Neural cell (in vitro differentiated cells): ENCODE results near the gene ARHGAP27.
"Not testable (repeated sequence)": the region's sequence is repeated elsewhere in the genome, so short reads cannot be mapped to it uniquely, and the experiment has no call there.

Experiments
- CTCF ChIP-seq: fragments of 450-650 bp; IDR thresholded peaks from 2 replicates; pipeline ENCODE4 v1.5.1; 2014; ENCODE audit warnings: antibody characterized with exemption, mild to moderate bottlenecking, moderate library complexity; ENCODE audit not compliant: poor library complexity, severe bottlenecking
- EP300 ChIP-seq: fragments of 450-650 bp; conservative IDR thresholded peaks from 2 replicates; pipeline ENCODE4 v1.6.1; 2014; ENCODE audit warnings: antibody characterized with exemption, mild to moderate bottlenecking, moderate library complexity; ENCODE audit not compliant: poor library complexity, severe bottlenecking
- EZH2 ChIP-seq: fragments of 200-600, 300-800 bp; shearing (Covaris generic), sonication (generic); IDR thresholded peaks from 2 replicates; pipeline ENCODE4 v1.6.1; 2014; ENCODE audit warnings: antibody characterized with exemption, low read length, borderline replicate concordance, mild to moderate bottlenecking; ENCODE audit not compliant: insufficient read depth, poor library complexity, severe bottlenecking
- MXI1 ChIP-seq: fragments of 450-650 bp; conservative IDR thresholded peaks from 2 replicates; pipeline ENCODE4 v1.6.1; 2014; ENCODE audit warnings: antibody characterized with exemption, mild to moderate bottlenecking; ENCODE audit not compliant: poor library complexity, severe bottlenecking
- POLR2AphosphoS5 ChIP-seq: IDR thresholded peaks from 2 replicates; pipeline ENCODE4 v1.6.1; 2012
- RAD21 ChIP-seq: fragments of 450-650 bp; conservative IDR thresholded peaks from 2 replicates; pipeline ENCODE4 v1.6.1; 2014; ENCODE audit warnings: antibody characterized with exemption, mild to moderate bottlenecking, moderate library complexity
- REST ChIP-seq: IDR thresholded peaks from 2 replicates; pipeline ENCODE4 v1.6.1; 2012; ENCODE audit warnings: borderline replicate concordance
- TAF1 ChIP-seq: IDR thresholded peaks from 2 replicates; pipeline ENCODE4 v1.6.1; 2012; ENCODE audit warnings: low read depth

- not testable (repeated sequence) for TF ChIP-seq CTCF, EZH2, POLR2AphosphoS5, REST, EP300, TAF1, MXI1, RAD21
These were observed 16.6 kb upstream of the ARHGAP27 start for GRCh38 chr17:45449260-45449659.
